ENCODE measurements around the gene VPS33B. TPM values are rescaled to one million over a fixed set of nuclear protein-coding genes. Genes with fewer than 3 reads are reported as not detected.

The VPS33B gene
- total and polyA plus RNA-seq, 4 donors, result 7.9 to 35.2 (median 23.7) TPM

- no peak for DNase-seq (ENCODE audit: low read depth in 4 of 6, low spot score in 6 of 6)
- Histone ChIP-seq H3K27ac (ENCODE audit: low read depth, low read length) (no peak overlapping the region), H3K9me3 (ENCODE audit: control insufficient read depth, insufficient read depth, low read length) (no peaks in the 10 kb centered on the region), H3K36me3 (ENCODE audit: control insufficient read depth, insufficient read depth, low read length) (peaks cover 36% of the 10 kb centered on the region), H3K4me1 (ENCODE audit: control insufficient read depth, insufficient read depth, low read length) (no peaks in the 10 kb centered on the region), H3K27me3 (ENCODE audit: control insufficient read depth, insufficient read depth, low read length) (no peaks in the 10 kb centered on the region), H3K4me3 (ENCODE audit: low read depth, low read length) (no peak overlapping the region)
- WGBS (ENCODE audit: insufficient coverage), result 89% methylated on average over 4 of the region's 5 CpGs
These were observed 55.2 kb downstream of the VPS33B start for GRCh38 chr15:90967206-90967605.

- H3K4me1 ChIP-seq (ENCODE audit: control insufficient read depth, insufficient read depth, low read length), result no peaks in the 10 kb centered on the region
- 80% methylated on average over 2 of the region's 9 CpGs for WGBS (ENCODE audit: insufficient coverage)
- no peaks in the 10 kb centered on the region for H3K9me3 ChIP-seq (ENCODE audit: control insufficient read depth, insufficient read depth, low read length)
- no peak overlapping the region for H3K27ac ChIP-seq (ENCODE audit: low read depth, low read length)
- no peaks in the 10 kb centered on the region for H3K27me3 ChIP-seq (ENCODE audit: control insufficient read depth, insufficient read depth, low read length)
- H3K36me3 ChIP-seq (ENCODE audit: control insufficient read depth, insufficient read depth, low read length), result peaks cover 43% of the 10 kb centered on the region
- no peak overlapping the region for H3K4me3 ChIP-seq (ENCODE audit: low read depth, low read length)
- no peak for DNase-seq (ENCODE audit: low read depth in 4 of 6, low spot score in 6 of 6)
These were observed 56.1 kb downstream of the VPS33B start for GRCh38 chr15:90966262-90966661.

GRCh38 chr15:90962021-90962420 is 60.4 kb downstream of the VPS33B start:
- WGBS (ENCODE audit: insufficient coverage), result no CpG with 5 or more reads among the region's 4 CpGs

GRCh38 chr15:90960298-90961091 is 61.9 kb downstream of the VPS33B start:
- 79% methylated on average over 20 of the region's 20 CpGs for WGBS (ENCODE audit: insufficient coverage)
- H3K4me3 ChIP-seq (ENCODE audit: low read depth, low read length), result no peak overlapping the region
- H3K36me3 ChIP-seq (ENCODE audit: control insufficient read depth, insufficient read depth, low read length), result peaks cover 42% of the 10 kb centered on the region
- H3K4me1 ChIP-seq (ENCODE audit: control insufficient read depth, insufficient read depth, low read length), result peaks cover 52% of the 10 kb centered on the region
- DNase-seq (ENCODE audit: low read depth in 4 of 6, low spot score in 6 of 6), result peak in 1 of 6 donors; percentile 49
- H3K27ac ChIP-seq (ENCODE audit: low read depth, low read length), result no peak overlapping the region
- no peaks in the 10 kb centered on the region for H3K27me3 ChIP-seq (ENCODE audit: control insufficient read depth, insufficient read depth, low read length)
- no peaks in the 10 kb centered on the region for H3K9me3 ChIP-seq (ENCODE audit: control insufficient read depth, insufficient read depth, low read length)

More at GRCh38 chr15:90962021-90962420, 60.4 kb downstream of the VPS33B start:
- peaks cover 42% of the 10 kb centered on the region for H3K4me1 ChIP-seq (ENCODE audit: control insufficient read depth, insufficient read depth, low read length)
- DNase-seq (ENCODE audit: low read depth in 4 of 6, low spot score in 6 of 6), result no peak
- no peaks in the 10 kb centered on the region for H3K27me3 ChIP-seq (ENCODE audit: control insufficient read depth, insufficient read depth, low read length)
- no peaks in the 10 kb centered on the region for H3K9me3 ChIP-seq (ENCODE audit: control insufficient read depth, insufficient read depth, low read length)
- H3K27ac ChIP-seq (ENCODE audit: low read depth, low read length), result no peak overlapping the region
- H3K4me3 ChIP-seq (ENCODE audit: low read depth, low read length), result no peak overlapping the region
- peaks cover 50% of the 10 kb centered on the region for H3K36me3 ChIP-seq (ENCODE audit: control insufficient read depth, insufficient read depth, low read length)

- H3K27me3 ChIP-seq (ENCODE audit: control insufficient read depth, insufficient read depth, low read length), result no peaks in the 10 kb centered on the region
- H3K4me3 ChIP-seq (ENCODE audit: low read depth, low read length), result no peak overlapping the region
- WGBS (ENCODE audit: insufficient coverage), result 42% methylated on average over 5 of the region's 5 CpGs
- DNase-seq (ENCODE audit: low read depth in 4 of 6, low spot score in 6 of 6), result peak; percentile 33 to 94 (median 52)
- peaks cover 37% of the 10 kb centered on the region for H3K36me3 ChIP-seq (ENCODE audit: control insufficient read depth, insufficient read depth, low read length)
- peak overlapping the region; percentile 61 for H3K27ac ChIP-seq (ENCODE audit: low read depth, low read length)
- H3K9me3 ChIP-seq (ENCODE audit: control insufficient read depth, insufficient read depth, low read length), result no peaks in the 10 kb centered on the region
- peaks cover 58% of the 10 kb centered on the region for H3K4me1 ChIP-seq (ENCODE audit: control insufficient read depth, insufficient read depth, low read length)
These were observed 62.5 kb downstream of the VPS33B start for GRCh38 chr15:90959894-90960293.

GRCh38 chr15:90959028-90959595 is 63.3 kb downstream of the VPS33B start:
- Histone ChIP-seq H3K27ac (ENCODE audit: low read depth, low read length) (no peak overlapping the region), H3K27me3 (ENCODE audit: control insufficient read depth, insufficient read depth, low read length) (no peaks in the 10 kb centered on the region), H3K4me3 (ENCODE audit: low read depth, low read length) (no peak overlapping the region), H3K36me3 (ENCODE audit: control insufficient read depth, insufficient read depth, low read length) (peaks cover 32% of the 10 kb centered on the region), H3K4me1 (ENCODE audit: control insufficient read depth, insufficient read depth, low read length) (peaks cover 65% of the 10 kb centered on the region), H3K9me3 (ENCODE audit: control insufficient read depth, insufficient read depth, low read length) (no peaks in the 10 kb centered on the region)
- 72% methylated on average over 5 of the region's 8 CpGs for WGBS (ENCODE audit: insufficient coverage)
- DNase-seq (ENCODE audit: low read depth in 4 of 6, low spot score in 6 of 6), result no peak

GRCh38 chr15:90957791-90958190 is 64.6 kb downstream of the VPS33B start:
- Histone ChIP-seq H3K4me3 (ENCODE audit: low read depth, low read length) (peak overlapping the region; percentile 54), H3K9me3 (ENCODE audit: control insufficient read depth, insufficient read depth, low read length) (no peaks in the 10 kb centered on the region), H3K36me3 (ENCODE audit: control insufficient read depth, insufficient read depth, low read length) (peaks cover 39% of the 10 kb centered on the region), H3K27me3 (ENCODE audit: control insufficient read depth, insufficient read depth, low read length) (no peaks in the 10 kb centered on the region), H3K27ac (ENCODE audit: low read depth, low read length) (no peak overlapping the region), H3K4me1 (ENCODE audit: control insufficient read depth, insufficient read depth, low read length) (peaks cover 65% of the 10 kb centered on the region)
- DNase-seq (ENCODE audit: low read depth in 4 of 6, low spot score in 6 of 6), result no peak
- WGBS (ENCODE audit: insufficient coverage), result 56% methylated on average over 6 of the region's 6 CpGs

GRCh38 chr15:90957031-90957790 is 65.2 kb downstream of the VPS33B start:
- Histone ChIP-seq H3K27ac (ENCODE audit: low read depth, low read length) (no peak overlapping the region), H3K4me3 (ENCODE audit: low read depth, low read length) (peak overlapping the region; percentile 54), H3K27me3 (ENCODE audit: control insufficient read depth, insufficient read depth, low read length) (no peaks in the 10 kb centered on the region), H3K9me3 (ENCODE audit: control insufficient read depth, insufficient read depth, low read length) (no peaks in the 10 kb centered on the region), H3K4me1 (ENCODE audit: control insufficient read depth, insufficient read depth, low read length) (peaks cover 65% of the 10 kb centered on the region), H3K36me3 (ENCODE audit: control insufficient read depth, insufficient read depth, low read length) (peaks cover 42% of the 10 kb centered on the region)
- 5% methylated on average over 59 of the region's 63 CpGs for whole genome bisulfite sequencing (ENCODE audit: insufficient coverage)
- DNase-seq (ENCODE audit: low read depth in 4 of 6, low spot score in 6 of 6), result peak in 4 of 6 donors; percentile 20 to 78 (median 49)

GRCh38 chr15:90956274-90957030 is 65.9 kb downstream of the VPS33B start:
- WGBS (ENCODE audit: insufficient coverage), result 8% methylated on average over 53 of the region's 56 CpGs
- peaks cover 65% of the 10 kb centered on the region for H3K4me1 ChIP-seq (ENCODE audit: control insufficient read depth, insufficient read depth, low read length)
- no peaks in the 10 kb centered on the region for H3K9me3 ChIP-seq (ENCODE audit: control insufficient read depth, insufficient read depth, low read length)
- peak in 4 of 6 donors; percentile 43 to 93 (median 82) for DNase-seq (ENCODE audit: low read depth in 4 of 6, low spot score in 6 of 6)
- H3K4me3 ChIP-seq (ENCODE audit: low read depth, low read length), result peak overlapping the region; percentile 54
- no peak overlapping the region for H3K27ac ChIP-seq (ENCODE audit: low read depth, low read length)
- H3K27me3 ChIP-seq (ENCODE audit: control insufficient read depth, insufficient read depth, low read length), result no peaks in the 10 kb centered on the region
- H3K36me3 ChIP-seq (ENCODE audit: control insufficient read depth, insufficient read depth, low read length), result peaks cover 43% of the 10 kb centered on the region
